Liver (tissue), 3 donors: ENCODE data around the gene GLP1R.

ENCODE experiments used
- CTCF ChIP-seq: fragments of 150-350 bp; IDR thresholded peaks from 2 replicates; pipeline ENCODE4 v1.5.1; 2017; ENCODE audit warnings: improper control_type of control experiment, low read depth, low read length; ENCODE audit not compliant: missing input control
- RAD21 ChIP-seq, 2 donors: IDR thresholded peaks; 2 replicates each; pipeline ENCODE4 v1.6.1; 2016; ENCODE audit warnings: antibody characterized with exemption in 2 of 2, mild to moderate bottlenecking in 2 of 2
- ZBTB33 ChIP-seq: IDR thresholded peaks from 2 replicates; pipeline ENCODE4 v1.6.1; 2016; ENCODE audit warnings: antibody characterized with exemption
- donor health status: healthy.
- donor health status: healthy.

GRCh38 chr6:39137245-39137644 lies 88.7 kb downstream of the GLP1R start:
- TF ChIP-seq CTCF (no peak), RAD21 (IDR thresholded peaks at IDR 0.05) (no peak), ZBTB33 (no peak)
